Muscle of back (tissue), 11 donors: ENCODE data around the gene MYOM1. TPM values are rescaled to one million over a fixed set of nuclear protein-coding genes. Genes with fewer than 3 reads are reported as not detected.

Experiments used
- DNase-seq, 3 donors: peaks; one replicate each; pipeline versions ENCODE4 v3.0.0 to v3.0.0-alpha.2; 2013
- polyA plus RNA-seq, 10 donors: library from polyadenylated mRNA; unstranded; fragments of 120-200 nt; gene quantifications; one replicate each; pipeline ENCODE4 v1.2.1, GENCODE V29; 2013; ENCODE audit not compliant: insufficient read length in 10 of 10

The MYOM1 gene
- polyA plus RNA-seq, 10 donors = 382 to 922 (median 665) TPM

DNA sequence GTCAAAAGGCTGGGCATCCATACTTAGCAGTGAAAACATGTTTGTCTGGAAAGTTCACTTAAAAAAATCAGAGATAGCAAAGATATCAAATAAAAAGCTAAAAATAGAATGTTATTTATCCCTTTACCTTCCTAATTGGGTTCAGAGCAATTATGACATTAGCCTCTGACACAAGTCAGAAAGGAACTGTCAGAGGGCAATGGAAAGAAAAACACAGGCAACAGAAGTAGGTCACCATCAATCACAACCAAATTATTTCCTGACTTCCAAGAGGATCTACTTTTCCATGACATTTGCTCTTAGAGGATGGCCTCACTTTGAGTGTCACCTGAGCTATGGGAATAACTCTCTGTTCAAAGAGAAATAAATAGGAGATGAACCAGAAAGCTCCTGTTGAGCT lies 27.5 kb downstream of the MYOM1 start:
- DNase-seq = no peak

DNA sequence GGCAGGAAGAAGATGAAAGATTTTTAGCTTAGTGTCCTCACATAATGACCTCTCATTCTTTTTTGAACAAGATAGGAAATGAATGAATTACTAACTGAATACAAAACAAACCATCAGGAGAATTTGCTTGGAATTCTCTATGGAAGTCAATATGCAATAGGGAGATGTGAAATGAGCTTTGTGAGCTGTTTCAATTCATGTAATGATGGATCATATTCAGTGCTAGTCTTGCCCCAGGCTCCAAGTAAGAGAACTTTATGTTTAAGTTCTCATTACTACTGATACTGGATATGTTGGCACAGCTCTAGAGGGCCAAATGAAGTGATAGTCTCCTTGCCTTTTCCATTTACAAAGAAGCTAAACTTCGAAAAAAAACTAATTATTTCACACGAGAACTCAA lies 29.2 kb downstream of the MYOM1 start:
- no peak for DNase-seq

DNA sequence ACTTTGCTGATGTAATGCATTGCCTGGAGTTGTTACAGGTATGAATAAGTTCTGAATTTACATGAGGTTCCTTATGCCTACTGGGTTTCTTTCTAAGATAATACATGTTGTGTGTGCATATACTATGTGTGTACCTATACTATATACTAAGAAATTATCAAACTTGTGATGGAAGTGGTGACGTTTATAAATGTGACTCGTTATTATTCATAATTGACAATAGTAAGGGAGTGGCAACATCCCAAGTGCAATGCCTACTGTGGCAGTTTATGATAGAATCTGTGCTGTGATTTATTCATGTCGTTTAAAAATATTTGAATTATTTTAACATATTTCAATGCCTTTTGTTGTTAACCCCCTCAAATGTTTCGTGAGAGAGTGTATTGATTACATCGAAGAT lies 29.9 kb downstream of the MYOM1 start:
- DNase-seq = no peak

DNA sequence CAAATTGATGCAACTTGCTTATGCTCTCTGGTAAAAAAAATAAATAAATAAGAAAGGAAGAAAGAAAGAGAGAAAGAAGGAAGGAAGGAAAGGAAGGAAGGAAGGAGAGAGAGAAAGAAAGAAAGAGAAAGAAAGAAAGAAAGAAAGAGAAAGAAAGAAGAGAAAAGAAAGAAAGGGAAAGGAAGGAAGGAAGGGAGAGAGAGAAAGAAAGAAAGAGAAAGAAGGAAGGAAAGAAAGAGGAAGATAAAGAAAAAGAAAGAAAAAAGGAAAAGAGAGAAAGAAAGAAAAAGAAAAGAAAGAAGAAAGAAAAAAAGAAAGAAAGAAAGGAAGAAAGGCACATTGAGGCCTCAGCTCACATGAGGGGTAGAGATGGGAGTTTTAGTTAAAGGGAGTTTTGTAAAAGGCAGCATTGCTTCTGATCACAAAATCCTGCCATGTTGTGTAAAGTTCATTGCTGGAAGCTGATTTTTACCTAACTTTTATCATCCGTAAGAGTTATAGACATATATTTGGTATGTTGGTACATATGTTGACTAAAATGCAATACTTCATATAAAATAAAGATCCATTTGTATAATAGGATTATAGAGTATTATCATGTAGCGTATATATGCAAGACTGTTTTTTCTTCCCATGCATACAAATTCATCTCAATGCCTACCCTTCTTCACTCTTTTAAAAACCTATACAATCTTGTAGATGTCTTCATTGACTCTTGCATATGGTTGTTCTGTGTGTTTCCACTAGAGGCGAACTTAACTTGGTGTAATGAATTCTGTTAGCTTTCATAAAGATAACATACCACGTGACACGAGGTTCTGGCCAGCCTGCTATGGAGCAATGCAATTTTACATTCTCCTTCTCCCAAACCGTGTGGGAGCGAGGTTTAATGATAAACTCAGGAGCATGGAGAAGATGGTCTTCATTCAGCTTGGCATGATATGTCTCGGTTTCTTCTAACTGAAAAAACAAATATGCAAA lies 32.8 kb downstream of the MYOM1 start:
- DNase-seq = no peak

DNA sequence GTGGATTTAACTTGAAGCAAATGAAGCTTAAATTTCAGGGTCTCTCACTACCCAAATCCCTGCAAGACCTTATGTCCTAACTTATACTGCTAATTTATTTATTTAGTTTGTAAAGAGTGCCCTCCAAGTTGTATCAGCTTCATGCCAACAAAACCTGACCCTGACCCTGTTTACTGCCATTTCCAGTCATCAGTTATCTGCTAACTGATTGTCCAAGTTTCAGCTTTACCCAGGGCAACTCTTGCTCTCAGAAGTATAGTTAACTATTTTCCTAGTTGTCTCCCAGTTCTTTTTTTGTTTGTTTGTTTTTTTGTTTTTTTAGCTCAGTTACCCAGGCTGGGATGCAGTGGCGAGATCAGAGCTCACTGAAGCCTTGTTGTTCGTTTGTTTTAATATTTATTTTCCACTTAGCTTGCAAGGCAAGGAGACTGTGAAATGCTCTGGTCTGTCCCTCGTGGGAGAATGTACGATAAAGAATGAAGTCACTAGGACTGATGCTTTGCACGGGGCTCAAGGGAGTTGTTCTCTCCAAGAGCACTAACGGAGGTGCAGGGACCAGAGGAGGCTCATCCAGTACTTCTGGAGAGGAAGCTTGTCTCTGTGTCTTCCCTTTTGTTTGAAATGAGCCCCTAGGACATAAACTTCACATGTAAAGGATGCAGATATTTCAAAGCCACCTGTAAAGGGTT lies 35.3 kb downstream of the MYOM1 start:
- DNase-seq = no peak

DNA sequence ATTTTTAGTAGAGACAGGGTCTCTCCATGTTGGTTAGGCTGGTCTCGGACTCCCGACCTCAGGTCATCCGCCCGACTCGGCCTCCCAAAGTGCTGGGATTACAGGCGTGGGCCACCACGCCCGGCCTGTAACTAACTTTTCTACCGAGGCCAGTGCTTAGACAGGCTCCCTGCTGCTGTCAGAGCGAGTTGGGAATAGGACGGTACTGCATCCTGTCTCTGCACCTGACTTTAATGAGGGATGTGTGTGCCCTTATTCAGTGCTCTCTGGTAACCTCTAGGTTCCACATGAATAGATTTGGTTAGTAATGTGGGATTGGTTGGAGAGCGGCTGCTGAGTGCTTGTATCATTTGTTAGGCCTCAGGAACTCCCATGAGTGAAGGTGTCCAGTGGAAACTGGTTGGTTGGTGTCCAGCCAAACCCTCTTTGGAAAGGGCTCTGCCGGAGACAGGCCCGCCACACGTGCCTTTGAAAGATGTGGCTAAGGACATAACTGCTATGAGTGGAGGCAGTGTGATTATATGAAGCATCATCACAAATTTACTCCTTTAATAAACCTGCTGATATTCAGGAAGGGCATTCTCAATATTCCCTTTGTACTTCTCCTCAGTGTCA lies 36.6 kb downstream of the MYOM1 start:
- DNase-seq = no peak

DNA sequence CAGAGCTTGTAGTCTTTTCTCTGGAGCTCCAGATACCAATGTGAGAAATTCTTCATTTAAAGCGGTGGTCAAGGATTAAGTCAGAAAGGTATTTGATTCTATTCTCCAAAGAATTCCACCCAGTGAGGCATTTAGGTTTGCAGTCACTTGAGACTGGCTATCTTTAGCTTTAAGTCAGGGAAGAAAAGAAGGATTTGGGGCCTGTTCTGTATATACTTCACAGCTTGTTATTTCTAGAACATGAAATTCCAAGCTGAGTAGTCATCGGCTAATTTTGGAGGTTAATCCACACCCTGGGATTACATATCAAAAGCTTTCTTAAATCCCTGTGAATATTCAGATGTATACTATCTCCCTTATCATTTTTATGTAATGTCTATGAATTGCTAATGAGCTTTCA lies 39.4 kb downstream of the MYOM1 start:
- peak; percentile 16 to 35 (median 33) for DNase-seq

DNA sequence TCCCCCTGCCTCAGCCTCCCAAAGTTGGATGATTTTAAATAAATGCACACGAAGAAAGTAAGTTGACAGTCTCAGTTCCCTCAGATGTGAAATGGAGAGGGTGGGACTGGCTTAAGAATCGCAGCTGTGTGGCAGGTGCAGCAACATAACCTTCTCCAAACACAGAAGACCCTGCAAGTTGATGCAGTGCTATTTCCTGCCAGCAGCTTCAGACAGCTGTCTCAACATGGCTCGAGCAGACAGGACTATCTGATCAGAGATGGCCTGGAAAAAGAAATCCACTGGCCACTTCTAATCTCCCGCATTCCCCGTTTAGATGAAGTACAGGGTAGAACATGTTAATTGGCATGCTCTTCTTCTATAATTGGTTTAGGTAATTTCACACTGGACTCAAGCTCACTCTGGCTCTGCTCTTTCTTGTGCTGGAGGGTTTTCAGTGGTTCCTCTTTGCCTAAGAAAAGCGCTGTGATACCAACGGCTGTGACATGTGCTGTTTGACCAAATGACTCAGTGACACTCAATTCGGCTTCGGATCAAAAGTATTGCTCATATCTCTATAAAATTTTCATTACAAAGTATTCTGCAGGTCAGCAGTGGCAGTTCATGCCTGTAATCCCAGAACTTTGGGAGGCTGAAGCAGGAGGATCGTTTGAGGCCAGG lies 40.2 kb downstream of the MYOM1 start:
- DNase-seq = peak; percentile 42 to 67 (median 54)

DNA sequence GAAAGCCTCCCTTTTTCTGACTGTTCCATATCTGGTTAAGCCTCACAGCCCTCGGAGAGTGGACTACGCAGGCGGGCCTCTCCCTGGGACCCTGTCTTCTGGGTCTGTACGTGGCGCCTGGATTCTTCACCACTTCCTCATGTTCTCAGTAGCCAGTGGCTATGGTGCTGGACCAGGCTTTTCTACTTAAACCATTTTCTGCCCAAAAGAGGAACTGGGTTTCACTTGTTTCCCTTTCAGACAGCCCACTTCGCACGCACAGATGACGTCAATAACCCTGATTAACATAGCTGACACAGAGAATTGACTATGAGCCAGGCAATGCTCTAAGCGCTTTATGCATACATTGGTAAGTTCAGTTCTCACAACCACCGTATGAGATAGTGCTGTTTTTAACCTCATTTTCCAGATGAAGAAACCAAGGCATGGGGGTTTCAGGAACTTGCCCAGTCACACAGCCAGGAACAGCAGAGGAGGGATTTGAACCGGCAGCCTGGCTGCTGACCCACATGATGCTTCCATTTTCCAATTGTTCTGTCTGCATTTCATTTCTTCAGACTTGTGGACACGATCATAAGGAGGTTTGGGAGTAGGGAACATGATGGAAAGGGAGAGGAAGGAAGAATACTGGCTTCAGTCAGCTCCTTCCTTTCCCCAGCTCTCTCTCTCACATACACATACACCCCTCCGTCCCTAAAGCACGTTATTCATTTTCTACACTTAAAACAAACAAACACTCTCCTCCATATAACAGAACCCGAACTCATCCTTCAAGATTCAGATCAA lies 41.7 kb downstream of the MYOM1 start:
- DNase-seq = peak; percentile 23 to 60 (median 46)

DNA sequence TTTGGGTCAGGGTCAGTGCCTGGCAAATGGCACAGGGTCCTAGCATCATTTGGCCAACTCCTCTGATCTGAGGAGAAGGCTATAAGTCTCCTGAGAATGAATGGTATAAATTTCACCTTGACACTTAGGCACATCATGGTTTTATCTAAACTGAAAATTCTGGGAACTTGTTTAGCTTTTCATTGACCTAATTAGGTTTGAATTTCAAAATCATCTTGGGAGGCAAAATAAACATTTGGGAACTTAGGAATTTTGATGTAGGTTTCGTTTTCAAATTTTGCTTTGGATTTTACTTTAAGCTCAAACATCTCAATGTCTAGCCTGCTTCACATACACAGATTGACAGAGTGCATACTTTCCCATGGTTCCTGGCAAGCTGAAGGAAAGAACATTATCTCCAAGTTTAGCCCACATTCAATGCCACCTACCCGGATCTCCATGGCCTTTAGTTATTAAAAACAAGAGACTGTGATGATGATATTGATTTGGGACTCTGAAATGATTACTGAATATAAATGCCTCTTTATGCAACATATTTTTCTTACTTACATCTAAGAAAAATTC lies 44.5 kb downstream of the MYOM1 start:
- no peak for DNase-seq

DNA sequence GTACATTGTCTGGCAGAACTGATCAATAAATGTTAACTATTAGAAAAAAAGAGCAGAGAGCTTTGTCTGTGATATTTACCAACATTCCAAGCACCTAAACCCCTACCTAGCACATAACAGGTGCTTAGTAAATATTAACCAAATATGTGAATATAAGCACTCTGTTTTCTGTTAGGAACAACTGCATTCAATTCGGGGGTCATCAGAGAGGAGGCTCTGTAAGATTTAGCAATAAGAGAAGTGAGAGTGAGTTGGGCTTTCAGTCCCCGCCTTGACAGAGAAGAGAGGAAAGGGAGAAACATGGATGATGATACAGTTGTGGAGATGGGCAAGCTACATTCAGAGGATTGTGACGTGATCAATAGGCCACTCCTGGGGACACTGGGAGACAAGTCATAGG lies 47.7 kb downstream of the MYOM1 start:
- DNase-seq = no peak

DNA sequence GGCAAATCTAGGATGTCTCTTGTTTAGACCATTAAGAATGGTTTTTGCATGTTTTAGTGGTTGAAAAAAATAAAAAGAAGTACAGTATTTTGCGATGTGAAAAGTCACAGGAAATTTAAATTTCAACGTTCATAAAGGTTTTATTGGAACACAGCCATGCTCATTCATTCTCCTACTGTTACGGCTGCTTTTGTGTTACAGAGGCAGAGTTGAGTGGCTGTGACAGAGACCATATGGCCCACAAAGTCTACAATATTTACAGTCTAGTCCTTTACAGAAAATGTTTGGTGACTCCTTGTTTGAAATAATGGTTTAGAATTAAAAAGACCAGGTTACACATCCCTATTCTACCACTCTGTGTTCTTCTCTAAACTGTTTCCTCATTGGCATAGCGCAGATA lies 48.1 kb downstream of the MYOM1 start:
- DNase-seq = no peak

DNA sequence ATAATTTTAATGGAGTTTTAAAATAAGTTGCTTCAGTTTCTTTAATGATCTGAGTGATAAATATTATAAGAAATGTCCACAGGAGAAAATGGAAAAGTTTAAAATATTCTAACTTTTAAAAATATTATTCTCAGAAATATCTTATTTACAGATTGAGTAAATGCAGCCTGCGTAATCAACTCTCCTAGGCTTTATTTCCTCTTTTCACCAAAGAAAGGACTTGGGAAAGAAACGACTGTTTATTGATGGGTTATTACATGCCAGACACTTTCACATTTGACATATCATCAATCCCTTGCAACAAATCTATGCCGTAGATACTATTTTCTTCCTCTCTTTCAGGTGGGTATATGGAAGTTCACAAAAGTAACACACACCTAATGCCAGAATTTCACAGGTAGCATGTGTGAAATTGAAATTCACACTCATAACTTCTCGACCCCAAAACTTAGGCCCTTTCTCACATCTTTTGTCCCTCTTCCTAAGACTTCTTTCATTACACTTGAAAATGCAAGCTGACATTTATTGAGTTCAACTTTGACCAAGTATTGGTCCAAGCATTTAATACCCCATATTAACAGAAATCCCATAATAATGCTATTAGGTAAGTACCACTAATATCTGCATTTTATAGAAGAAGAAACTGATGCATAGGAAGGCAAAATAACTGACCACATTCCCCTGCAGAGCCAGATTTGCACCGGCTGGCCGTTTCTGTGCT lies 49.2 kb downstream of the MYOM1 start:
- DNase-seq = no peak

DNA sequence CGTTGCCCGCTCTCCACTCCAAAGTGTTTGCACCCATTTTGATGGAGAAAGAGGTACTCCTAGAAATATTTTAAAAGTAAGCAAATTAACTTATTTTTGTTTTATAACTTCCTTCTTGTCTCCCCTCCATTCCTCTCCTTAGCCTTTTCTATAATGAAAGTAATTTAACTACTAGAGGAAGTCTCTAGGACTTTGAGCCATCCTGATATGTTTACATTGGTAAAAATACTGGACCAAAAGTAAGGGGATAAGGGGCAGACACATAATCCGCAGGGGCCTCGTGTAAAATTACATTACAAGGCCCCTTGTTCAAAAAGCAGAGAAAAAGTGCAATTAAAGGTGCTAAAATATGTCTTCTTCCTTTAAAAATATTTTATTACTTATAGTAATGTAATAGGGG lies 55.4 kb downstream of the MYOM1 start:
- DNase-seq = no peak

DNA sequence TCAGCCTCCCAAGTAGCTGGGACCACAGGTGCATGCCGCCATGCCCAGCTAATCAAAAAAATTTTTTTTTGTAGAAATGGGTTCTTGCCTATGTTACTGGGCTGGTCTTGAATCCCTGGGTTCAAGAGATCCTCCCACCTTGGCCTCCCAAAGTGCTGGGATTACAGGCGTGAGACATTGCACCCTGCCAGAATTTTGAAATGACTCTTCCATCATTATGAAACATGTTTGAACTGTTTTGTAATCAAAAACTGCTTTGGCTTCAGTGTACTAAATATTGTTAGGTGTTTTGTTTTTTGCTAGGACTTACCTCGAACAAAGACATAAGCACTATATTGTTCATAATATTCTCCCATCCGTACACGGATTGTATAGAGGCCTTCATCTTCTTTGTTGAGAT lies 55.8 kb downstream of the MYOM1 start:
- DNase-seq = no peak

DNA sequence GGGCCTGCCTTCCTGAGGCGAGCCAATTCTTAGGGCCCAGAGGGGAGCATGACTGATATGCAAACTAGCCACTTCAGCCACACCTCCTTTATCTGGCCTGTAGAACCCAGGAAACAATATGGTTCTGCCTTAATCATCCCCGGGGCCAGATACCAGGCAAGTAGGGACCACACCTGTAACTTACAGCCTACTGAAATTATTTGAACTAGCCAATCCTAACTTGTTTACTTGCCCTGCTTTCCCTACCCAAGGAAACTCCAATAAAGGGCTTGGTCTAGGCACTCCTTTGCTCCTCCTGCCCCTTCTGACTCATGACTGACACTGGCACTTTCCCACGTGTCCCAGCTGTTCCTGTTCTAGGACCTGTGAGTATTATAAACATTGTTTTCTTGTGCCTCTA lies 57.6 kb downstream of the MYOM1 start:
- DNase-seq = no peak

DNA sequence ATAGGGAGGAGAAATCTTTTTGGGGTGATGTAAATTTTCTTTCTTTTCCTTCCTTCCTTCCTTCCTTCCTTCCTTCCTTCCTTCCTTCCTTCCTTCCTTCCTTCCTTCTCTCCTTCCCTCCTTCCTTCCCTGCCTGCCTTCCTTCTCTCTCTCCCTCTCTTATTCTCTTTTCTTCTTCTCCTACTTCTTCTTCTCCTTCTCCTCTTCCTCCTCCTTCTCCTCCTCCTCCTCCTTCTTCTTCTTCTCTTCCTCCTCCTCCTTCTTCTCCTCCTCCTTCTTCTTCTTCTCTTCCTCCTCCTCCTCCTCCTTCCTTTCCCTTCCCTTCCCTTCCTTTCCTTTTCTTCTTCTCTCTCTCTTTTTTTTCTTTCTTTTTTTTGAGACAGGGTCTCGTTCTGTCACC lies 59.9 kb downstream of the MYOM1 start:
- no peak for DNase-seq

DNA sequence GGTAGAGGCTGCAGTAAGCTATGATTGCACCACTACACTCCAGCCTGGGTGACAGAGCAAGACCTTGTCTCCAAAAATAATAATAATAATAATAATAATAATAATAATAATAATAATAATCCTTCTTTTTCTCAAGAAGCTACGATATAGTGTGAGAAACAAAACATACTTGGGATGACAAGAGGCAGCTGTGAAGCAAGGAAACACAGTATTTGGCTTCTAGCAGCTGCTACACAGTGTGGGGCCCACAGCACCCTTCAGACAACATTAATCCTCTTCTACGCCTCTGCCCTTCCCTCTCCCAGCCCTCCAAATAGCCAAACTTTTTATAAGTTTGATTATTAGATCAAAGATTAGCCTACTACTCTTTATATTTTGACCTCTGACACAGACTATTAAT lies 62.2 kb downstream of the MYOM1 start:
- DNase-seq = no peak

DNA sequence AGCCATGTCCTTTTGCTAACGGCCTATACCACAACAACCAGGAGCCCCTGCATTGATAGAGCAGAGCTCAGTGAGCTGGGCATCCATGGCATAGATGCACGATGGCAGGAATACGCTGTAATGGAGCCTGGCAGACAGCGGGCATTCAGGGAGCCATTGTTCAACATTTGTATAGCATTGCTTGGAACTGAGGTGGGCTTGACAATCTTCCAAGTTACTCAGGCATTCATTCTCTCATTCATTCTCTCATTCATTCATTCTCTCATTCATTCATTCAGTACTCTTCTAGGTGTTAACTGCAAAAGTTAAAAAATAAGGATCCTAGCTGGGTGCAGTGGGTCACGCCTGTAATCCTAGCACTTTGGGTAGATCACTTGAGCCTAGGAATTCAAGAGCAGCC lies 62.7 kb downstream of the MYOM1 start:
- no peak for DNase-seq

DNA sequence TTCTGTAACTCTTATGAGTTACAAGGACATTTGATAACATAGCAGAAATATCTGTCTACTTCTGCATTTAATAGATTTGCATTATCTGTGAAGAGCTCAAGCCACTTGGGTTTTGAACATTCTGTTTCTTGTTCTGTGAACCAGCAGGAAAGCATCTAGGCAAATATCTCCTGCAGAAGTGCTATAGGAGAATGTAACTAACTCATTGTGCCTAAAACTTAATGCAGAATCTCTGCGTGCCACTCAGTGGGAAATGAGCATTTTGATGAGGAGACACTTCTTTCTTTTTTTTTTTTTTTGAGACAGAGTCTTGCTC lies 63.5 kb downstream of the MYOM1 start:
- DNase-seq = no peak

DNA sequence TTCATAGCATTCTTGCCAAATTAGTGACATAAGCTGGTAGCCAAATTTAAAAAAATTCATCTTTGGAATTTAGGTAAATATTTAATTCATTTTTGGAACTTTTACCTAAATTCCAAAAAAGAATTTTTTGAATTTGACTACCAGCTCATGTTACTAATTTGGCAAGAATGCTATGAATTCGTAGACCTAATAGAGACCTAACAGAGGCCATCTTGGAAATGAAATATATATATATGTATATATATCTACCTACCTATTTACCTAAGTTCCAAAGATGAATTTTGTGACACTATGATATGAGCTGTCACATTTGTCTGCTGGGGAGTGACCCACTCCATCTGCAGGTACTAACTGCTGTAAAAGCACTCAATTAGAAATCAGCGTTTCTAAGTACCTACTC lies 65.6 kb downstream of the MYOM1 start:
- no peak for DNase-seq
